Activated naive CD4-positive, alpha-beta T cell treated with anti-CD3 and anti-CD28 coated beads, Interleukin-2, amount 50 U/mL, for 16 hours (primary cell): ENCODE results near the gene IGDCC3.

ENCODE experiments used
- DNase-seq: peaks from one replicate; pipeline ENCODE4 v3.0.0-alpha.2; 2020

The IGDCC3 gene

GRCh38 chr15:65318870-65319356 lies 58.9 kb downstream of the IGDCC3 start:
- peak; percentile 73 for DNase-seq

GRCh38 chr15:65312400-65312916 lies 65.3 kb downstream of the IGDCC3 start:
- DNase-seq: no peak

- no peak for DNase-seq
Measured at GRCh38 chr15:65311760-65312159, 66.0 kb downstream of the IGDCC3 start.

- DNase-seq: no peak
Measured at GRCh38 chr15:65310431-65311137, 67.2 kb downstream of the IGDCC3 start.

DNA sequence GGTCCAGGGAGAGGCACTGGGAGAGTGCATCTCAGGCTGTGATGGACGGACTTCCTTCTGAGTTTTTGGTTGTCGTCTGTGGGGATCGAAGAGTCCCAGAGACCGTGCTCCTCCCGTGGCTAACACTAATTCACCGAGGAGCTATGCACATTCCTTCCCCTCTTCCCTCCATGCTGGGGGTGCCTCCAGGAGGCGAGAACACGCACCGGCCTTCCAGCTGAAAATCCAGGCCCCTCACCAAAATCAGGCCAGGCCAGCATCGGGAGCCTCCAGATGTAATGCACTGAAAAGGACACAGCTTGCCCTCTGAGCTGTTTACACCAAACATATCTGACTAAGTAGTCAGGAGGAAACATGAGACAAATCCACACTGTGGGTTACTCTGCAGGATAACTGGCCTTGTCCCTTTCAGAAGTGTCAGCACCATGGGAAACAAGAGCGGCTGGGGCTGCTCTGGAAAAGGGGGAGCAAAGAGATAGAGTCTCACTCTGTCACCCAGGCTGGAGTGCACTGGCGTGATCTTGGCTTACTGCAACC lies 67.9 kb downstream of the IGDCC3 start:
- DNase-seq: no peak

DNA sequence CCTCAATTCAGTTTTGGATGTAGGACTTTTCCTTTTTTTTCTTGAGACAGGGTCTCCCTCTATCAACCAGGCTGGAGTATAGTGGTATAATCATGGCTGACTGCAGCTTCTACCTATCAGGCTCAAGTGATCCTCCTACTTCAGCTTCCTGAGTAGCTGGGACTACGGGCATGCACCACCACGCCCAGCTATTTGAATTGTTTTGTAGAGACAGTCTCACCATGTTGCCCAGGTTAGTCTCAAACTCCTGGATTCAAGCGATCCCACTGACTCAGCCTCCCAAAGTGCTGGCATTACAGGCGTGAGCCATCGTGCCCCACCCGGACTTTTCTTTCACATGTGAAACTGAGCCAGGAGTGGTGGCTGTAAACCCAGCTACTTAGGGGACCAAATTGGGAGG lies 69.8 kb downstream of the IGDCC3 start:
- DNase-seq: no peak

- no peak for DNase-seq
Measured at GRCh38 chr15:65306551-65306950, 71.3 kb downstream of the IGDCC3 start.

DNA sequence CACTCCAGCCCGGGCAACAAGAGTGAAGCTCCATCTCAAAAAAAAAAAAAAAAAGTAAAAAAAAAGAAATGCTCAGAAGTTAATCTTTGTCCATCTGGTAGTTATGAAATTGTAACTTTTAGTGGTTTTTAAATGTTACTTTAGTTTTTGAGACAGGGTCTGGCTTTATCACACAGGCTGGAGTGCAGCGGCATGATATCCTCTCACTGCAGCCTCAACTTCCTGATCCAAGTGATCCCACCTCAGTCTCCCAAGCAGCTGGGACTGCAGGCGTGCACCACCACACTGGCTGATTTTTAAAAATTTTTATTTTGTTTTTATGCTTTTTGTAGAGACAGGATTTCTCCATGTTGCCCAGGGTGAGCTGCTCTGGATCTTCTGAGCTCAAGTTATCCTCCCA lies 72.0 kb downstream of the IGDCC3 start:
- no peak for DNase-seq

DNA sequence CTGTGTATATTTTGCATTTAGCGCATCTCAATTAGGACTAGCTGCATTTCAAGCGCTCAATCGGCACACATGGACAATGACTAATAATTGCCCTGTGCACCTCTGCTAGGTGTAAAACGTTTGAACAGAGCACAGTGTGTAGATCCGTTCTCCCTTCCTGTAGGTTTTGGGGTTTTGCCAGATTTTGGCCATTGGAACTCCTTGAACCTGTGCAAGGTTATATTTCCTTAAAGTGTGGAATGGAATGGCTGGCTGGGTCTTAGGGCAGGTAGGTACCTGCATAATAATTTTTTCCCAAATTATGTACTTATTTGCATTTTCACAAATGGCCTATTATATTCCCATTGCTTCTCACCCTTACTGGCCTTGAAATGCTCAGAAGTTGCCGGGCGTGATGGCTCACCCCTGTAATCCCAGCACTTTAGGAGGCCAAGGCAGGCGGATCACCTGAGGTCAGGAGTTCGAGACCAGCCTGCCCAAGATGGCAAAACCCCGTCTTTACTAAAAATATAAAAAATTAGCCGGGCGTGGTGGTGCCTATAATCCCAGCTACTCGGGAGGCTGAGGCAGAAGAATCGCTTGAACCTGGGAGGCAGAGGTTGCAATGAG lies 72.5 kb downstream of the IGDCC3 start:
- peak; percentile 42 for DNase-seq

DNA sequence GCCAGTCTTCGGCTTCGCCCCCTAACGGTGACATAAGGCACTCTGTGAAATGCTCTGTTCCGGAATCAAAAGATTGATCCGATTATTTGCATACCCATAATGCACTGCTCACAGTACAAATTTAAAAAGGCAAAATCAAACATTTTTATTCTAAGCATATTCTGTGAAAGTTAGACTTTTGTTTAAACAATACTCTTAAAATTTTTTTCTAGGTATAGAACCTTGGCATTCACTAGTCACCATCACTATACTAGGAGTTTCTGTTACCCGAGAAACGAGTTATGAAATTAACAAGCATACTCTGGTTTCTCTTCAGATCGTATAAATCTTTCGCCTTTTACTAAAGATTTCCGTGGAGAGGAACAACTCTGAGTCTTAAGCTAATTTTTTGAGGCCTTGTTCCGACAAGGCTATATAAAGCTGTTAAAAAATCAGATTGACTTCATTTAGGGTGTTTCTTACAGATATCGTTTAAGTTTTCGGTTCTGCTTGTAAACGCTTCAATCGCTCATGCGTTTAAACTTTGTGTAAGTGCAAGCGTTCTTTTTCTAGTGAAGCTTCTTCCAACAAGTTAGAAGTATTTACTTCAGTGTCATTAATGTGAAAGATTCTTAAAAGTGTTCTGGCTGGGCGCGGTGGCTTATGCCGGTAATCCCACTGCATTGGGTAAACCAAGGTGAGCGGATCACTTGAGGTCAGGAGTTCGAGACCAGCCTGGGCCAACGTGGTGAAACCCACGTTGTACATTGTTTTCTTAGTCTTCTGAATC lies 73.2 kb downstream of the IGDCC3 start, which contains the start of gene RNU5B-1:
RNU5B-1 (plus strand) TSS at position 297 of the 769 bp plus-strand sequence.
- DNase-seq: peak; percentile 84

DNA sequence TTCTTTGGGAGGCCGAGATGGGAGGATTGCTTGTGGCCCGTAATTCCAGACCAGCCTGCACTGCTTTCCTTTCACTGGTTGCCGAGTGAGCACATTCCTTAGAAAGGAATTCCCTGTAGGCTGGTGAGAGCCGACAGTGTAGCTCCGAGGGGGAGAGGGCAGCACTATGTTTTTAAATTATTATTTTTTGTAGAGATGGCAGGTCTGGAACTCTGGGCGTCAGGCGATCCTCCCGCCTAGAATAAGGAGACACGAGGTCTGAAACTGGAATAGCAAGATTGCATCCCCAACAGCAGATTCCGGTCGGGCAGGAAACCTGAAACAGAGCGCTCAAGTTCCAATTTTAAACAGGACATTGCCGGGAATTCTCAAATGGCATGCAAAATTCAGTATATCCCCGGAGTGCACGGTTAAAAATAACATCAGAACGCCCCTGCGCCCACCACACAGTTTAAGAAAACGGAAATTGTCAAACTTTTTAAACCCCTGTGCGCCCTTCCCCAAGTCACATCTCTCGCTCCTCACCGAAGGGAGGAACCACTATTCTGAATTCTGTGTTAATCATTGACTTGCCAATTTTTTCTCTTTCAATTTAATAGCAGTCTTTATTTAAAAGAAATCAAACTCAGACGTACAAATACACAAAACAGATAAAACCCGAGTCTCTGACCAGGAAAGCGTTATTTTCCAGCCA lies 74.0 kb downstream of the IGDCC3 start:
- peak; percentile 16 for DNase-seq

DNA sequence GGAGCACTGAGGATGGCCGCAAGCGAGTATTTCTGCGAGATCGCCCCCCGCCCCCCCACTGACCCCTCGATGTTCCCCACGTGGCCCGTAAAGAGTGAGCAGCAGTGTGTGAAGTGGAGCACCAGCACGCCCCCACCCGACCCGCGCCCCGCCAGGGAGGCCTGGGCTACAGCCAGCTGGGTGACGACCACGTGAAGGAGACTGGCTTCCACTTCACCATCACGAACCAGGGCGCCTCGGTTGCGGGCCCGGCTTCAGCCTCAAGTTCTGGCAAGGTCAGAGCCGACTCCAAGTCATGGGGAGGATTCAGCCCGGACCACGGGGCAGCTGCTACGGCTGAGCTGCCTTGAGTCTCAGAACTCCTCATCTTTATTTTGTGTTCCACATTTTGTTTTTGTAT lies 75.7 kb downstream of the IGDCC3 start:
- no peak for DNase-seq

DNA sequence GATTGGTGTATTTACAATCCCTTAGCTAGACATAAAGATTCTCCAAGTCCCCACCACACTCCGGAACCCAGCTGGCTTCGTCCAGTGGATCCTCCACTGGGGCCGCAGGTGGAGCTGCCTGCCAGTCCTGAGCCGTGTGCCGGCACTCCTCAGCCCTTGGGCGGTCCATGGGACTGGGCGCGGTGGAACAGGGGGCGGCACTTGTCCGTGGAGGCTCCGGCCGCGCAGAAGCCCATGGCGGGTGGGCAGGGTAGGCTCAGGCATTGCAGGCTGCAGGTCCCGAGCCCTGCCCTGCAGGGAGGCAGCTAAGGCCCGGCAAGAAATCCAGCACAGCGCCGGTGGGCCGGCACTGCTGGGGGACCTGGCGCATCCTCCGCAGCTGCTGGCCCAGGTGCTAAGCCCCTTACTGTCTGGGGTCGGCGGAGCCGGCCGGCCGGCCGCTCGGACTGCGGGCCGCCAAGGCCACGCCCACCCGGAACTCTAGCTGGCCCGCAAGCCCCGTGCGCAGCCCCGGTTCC lies 76.8 kb downstream of the IGDCC3 start:
- DNase-seq: no peak

DNA sequence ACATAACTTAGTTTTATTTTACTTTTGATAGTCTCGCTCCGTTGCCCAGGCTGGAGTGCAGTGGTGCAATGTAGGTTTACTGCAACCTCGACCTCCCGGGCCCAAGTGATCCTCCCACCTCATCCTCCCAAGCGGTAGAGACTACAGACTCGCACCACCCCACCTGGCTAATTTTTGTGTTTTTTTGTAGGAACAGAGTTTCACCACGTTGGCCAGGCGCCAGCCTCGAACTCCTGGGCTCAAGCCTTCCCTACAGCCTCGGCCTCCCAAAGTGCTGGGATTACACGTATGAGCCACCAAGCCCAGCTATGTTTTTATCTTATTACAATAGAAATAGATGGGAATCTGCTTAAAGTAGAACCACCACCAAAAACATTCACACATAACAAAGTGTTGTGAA lies 79.1 kb downstream of the IGDCC3 start:
- no peak for DNase-seq

DNA sequence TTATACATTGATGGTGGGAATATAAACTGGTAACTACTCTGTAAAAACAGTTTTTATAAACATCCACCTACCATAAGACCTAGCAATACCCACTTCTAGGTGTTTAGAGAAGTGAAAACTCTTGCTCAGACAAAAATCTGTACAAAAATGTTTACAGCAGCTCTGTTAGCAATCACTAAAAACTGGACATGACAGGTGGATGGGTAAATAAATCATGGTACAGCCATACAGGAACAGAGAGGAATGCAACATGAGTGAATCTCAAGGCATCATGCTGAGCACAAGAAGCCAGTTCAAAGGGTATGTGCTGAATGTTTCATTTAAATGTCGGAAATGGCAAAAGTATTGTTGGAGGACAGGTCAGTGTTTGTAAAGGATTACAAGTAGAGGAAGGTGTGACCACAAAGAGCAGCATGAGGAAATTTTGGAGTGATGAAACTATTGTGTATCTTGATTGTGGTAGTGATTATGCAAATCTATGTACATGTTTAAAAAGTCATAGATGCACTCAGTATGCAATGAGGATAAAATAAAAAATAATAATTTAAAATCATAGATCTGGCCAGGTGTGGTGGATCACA lies 84.8 kb downstream of the IGDCC3 start:
- no peak for DNase-seq

DNA sequence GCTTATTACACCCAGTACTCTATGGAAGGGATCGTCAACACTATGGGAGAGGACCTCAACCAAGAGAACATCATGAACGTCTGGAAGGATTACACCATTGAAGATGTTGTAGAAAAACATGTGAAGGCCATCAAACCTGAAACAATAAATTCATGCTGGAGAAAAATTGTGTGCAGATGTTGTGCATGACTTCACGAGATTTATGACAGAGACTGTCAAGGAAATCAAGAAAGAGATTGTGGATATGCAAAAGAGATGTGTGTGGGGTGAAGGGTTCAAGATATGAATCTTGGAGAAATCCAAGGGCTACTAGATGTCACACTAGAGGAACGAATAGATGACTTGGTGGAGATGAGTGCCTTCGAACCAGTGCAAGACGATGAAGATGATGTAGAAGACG lies 87.6 kb downstream of the IGDCC3 start:
- DNase-seq: no peak

DNA sequence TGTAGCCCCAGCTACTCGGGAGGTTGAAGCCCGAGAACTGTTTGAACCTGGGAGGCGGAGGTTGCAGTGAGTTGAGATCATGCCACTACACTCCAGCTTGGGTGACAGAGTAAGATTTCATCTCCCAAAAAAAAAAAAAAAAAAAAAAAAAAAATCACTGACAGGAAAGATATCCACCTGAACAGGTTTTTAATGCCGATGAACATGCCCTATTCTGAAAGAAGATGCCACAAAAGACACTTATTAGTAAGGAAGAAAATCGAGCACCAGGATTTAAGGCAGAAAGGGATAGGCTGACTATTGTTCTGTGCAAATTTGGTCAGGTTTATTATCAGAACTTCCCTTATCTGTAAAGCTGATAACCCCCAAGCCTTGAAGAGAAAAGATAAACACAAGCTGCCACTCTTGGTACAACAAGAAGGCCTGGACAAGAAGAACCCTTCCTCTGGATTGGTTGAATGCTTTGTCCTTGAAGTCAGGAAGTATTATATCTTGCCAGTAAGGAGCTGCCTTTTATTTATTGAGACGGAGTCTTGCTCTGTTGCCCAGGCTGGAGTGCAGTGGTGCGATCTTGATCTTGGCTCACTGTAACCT lies 88.4 kb downstream of the IGDCC3 start:
- no peak for DNase-seq

- DNase-seq: no peak
Measured at GRCh38 chr15:65287520-65287855, 90.3 kb downstream of the IGDCC3 start.

GRCh38 chr15:65286704-65287519 lies 90.9 kb downstream of the IGDCC3 start, which contains the start of gene PARP16:
Gene PARP16 (minus strand): TSS chr15:65286883. CDS start chr15:65286426, 457 bp downstream.
- DNase-seq: peak; percentile 92

GRCh38 chr15:65286069-65286703 lies 91.6 kb downstream of the IGDCC3 start:
- DNase-seq: no peak
